K562 (cell line): Measurements from ENCODE around the gene PLXND1. TPM values are rescaled to one million over a fixed set of nuclear protein-coding genes. Genes with fewer than 3 reads are reported as not detected.

Experiments used
- ATAC-seq: fragments of 200-7000 bp; cut with Tn5 transposase; 3 replicates; pipeline ENCODE4 v1.9.1; 2020; ENCODE audit warnings: moderate library complexity
- BruUV-seq: library from RNA; stranded (reverse); fragments of 400-500 nt; replicated peaks from 2 replicates; lab custom pipeline; 2021; lab: Mats Ljungman, UMichigan
- CTCF ChIA-PET: fragments of 300-600 bp; formaldehyde crosslinking; extraction: SDS; loops from one replicate; lab custom pipeline; 2021; ENCODE audit warnings: low intra/inter-chr PET ratio; lab: Yijun Ruan, JAX
- POLR2A ChIA-PET: fragments of 300-600, 350-650 bp; sonication (Branson Sonifier 250); formaldehyde crosslinking; extraction: SDS; loops from one replicate; lab custom pipeline; 2021; ENCODE audit warnings: antibody characterized with exemption, inconsistent platforms; lab: Yijun Ruan, JAX
- DNase-seq, 4 experiments: peaks; one replicate each; pipeline versions ENCODE4 v3.0.0 to v3.0.0-alpha.2; 2011 to 2018; ENCODE audit warnings: low spot score in 3 of 4, mixed read lengths in 3 of 4; ENCODE audit errors: extremely low read depth in 1 of 4
- FAIRE-seq: peaks from 2 replicates; lab custom pipeline; 2011; peaks lifted over from hg19 to GRCh38; lab: Jason Lieb, UNC
- H2AFZ ChIP-seq: 2 replicates; pipeline ENCODE4 v1.6.0; 2011; ENCODE audit warnings: low read depth, low read length, control low read depth, inconsistent platforms
- H3K27ac ChIP-seq: fragments of 200-600 bp; 3 replicates; pipeline ENCODE4 v1.8.0; 2011; ENCODE audit warnings: low read depth, mild to moderate bottlenecking, control low read depth, inconsistent platforms, low read length, moderate library complexity, mixed read lengths; ENCODE audit errors: extremely low read depth
- H3K27me3 ChIP-seq, 2 experiments: fragments of 300-600 bp in 1 of 2; 2 replicates in 1 of 2; 3 replicates in 1 of 2; pipeline versions ENCODE4 v1.6.0 to v1.8.0; 2011; ENCODE audit warnings: inconsistent platforms in 2 of 2, low read length in 2 of 2, mild to moderate bottlenecking in 1 of 2, mixed read lengths in 1 of 2, moderate library complexity in 1 of 2; ENCODE audit not compliant: control insufficient read depth in 2 of 2, insufficient read depth in 2 of 2
- H3K36me3 ChIP-seq: fragments of 300-600 bp; 3 replicates; pipeline ENCODE4 v1.8.0; 2011; ENCODE audit warnings: mild to moderate bottlenecking, low read length, inconsistent platforms; ENCODE audit not compliant: control insufficient read depth, insufficient read depth
- H3K4me1 ChIP-seq, 2 experiments: fragments of 200-600 bp in 1 of 2; replicated peaks in 1 of 2; 2 replicates in 1 of 2; 3 replicates in 1 of 2; pipeline versions ENCODE4 v1.5.1 to v1.8.0; 2011; ENCODE audit warnings: inconsistent platforms in 2 of 2, low read length in 2 of 2, mild to moderate bottlenecking in 1 of 2, mixed read lengths in 1 of 2, moderate library complexity in 1 of 2; ENCODE audit not compliant: control insufficient read depth in 2 of 2, insufficient read depth in 2 of 2
- H3K4me2 ChIP-seq: 2 replicates; pipeline ENCODE4 v1.6.1; 2011; ENCODE audit warnings: low read length, control low read depth, inconsistent platforms, mixed read lengths; ENCODE audit not compliant: insufficient read depth
- H3K4me3 ChIP-seq: fragments of 200-600 bp; sonication (generic), shearing (Covaris generic); 2 replicates; pipeline ENCODE4 v1.5.1; 2016; ENCODE audit warnings: control low read depth, inconsistent platforms
- H3K79me2 ChIP-seq: fragments of 200-600 bp; 3 replicates; pipeline ENCODE4 v1.8.0; 2011; ENCODE audit warnings: low read length, inconsistent platforms; ENCODE audit not compliant: control insufficient read depth, insufficient read depth
- H3K9ac ChIP-seq, 2 experiments: 2 replicates each; pipeline versions ENCODE4 v1.6.0 to v1.6.1; 2011; ENCODE audit warnings: low read depth in 2 of 2, low read length in 2 of 2, control low read depth in 1 of 2, inconsistent platforms in 1 of 2, mild to moderate bottlenecking in 1 of 2, mixed read lengths in 1 of 2; ENCODE audit not compliant: insufficient read depth in 1 of 2
- H3K9me1 ChIP-seq: one replicate; pipeline ENCODE4 v1.6.0; 2011; ENCODE audit warnings: inconsistent platforms, mild to moderate bottlenecking, low read length, moderate library complexity; ENCODE audit not compliant: control insufficient read depth, insufficient read depth
- H3K9me3 ChIP-seq: replicated peaks from 2 replicates; pipeline ENCODE4 v1.5.1; 2011; ENCODE audit warnings: low read depth, low read length, inconsistent platforms; ENCODE audit not compliant: control insufficient read depth, insufficient read depth
- H4K20me1 ChIP-seq: replicated peaks from 2 replicates; pipeline ENCODE4 v1.6.1; 2011; ENCODE audit warnings: low read length, inconsistent platforms, mixed read lengths; ENCODE audit not compliant: control insufficient read depth, insufficient read depth
- CHD1 ChIP-seq: fragments of 200-600 bp; sonication (generic); IDR thresholded peaks from one replicate; pipeline ENCODE4 v1.6.1; 2012; ENCODE audit warnings: mild to moderate bottlenecking, moderate library complexity, low read length, inconsistent platforms
- ERF ChIP-seq: fragments of 450-650 bp; formaldehyde crosslinking; IDR thresholded peaks from 2 replicates; pipeline ENCODE4 v1.4.0; 2020; ENCODE audit warnings: mild to moderate bottlenecking, mixed read lengths
- ETV1 ChIP-seq: fragments of 450-650 bp; conservative IDR thresholded peaks from 2 replicates; pipeline ENCODE4 v1.6.1; 2016; ENCODE audit warnings: missing genetic modification characterization, control low read depth, low read depth, missing compliant biosample characterization
- GABPB1 ChIP-seq: sonication (generic); formaldehyde crosslinking; IDR thresholded peaks from 2 replicates; pipeline ENCODE4 v1.8.0; 2022; ENCODE audit warnings: mild to moderate bottlenecking, missing genetic modification reagents
- HDAC6 ChIP-seq: IDR thresholded peaks from 2 replicates; pipeline ENCODE4 v1.6.1; 2012; ENCODE audit warnings: low read depth, mild to moderate bottlenecking, control low read depth, inconsistent platforms, low read length, moderate library complexity
- KAT7 ChIP-seq: sonication (generic); formaldehyde crosslinking; IDR thresholded peaks from 2 replicates; pipeline ENCODE4 v1.8.0; 2022; ENCODE audit warnings: missing genetic modification reagents, mild to moderate bottlenecking, borderline replicate concordance
- NR3C1 ChIP-seq: sonication (generic); formaldehyde crosslinking; IDR thresholded peaks from 2 replicates; pipeline ENCODE4 v1.8.1; 2022; ENCODE audit warnings: missing genetic modification reagents
- POLR2H ChIP-seq: IDR thresholded peaks from 2 replicates; pipeline ENCODE4 v1.6.1; 2016; ENCODE audit warnings: missing genetic modification characterization, low read depth, mild to moderate bottlenecking, control low read depth, missing compliant biosample characterization, moderate library complexity
- TFAP4 ChIP-seq: sonication (generic); formaldehyde crosslinking; IDR thresholded peaks from 2 replicates; pipeline ENCODE4 v1.8.0; 2022; ENCODE audit warnings: missing genetic modification reagents, mild to moderate bottlenecking, moderate library complexity, borderline replicate concordance
- TSC22D4 ChIP-seq: fragments of 450-650 bp; IDR thresholded peaks from 2 replicates; pipeline ENCODE4 v1.6.1; 2016; ENCODE audit warnings: missing genetic modification characterization, missing biosample characterization, control low read depth
- UBTF ChIP-seq, 2 experiments: IDR thresholded peaks; 2 replicates each; pipeline ENCODE4 v1.6.1; 2012; ENCODE audit warnings: improper control_type of control experiment in 2 of 2, low read depth in 2 of 2, low read length in 2 of 2, borderline replicate concordance in 1 of 2
- VEZF1 ChIP-seq: fragments of 200-800 bp; sonication (Bioruptor generic); IDR thresholded peaks from 2 replicates; pipeline ENCODE4 v1.6.1; 2017; ENCODE audit warnings: missing genetic modification characterization, missing compliant biosample characterization
- ZNF717 ChIP-seq: fragments of 250-450 bp; sonication (Bioruptor Pico); IDR thresholded peaks from 2 replicates; pipeline ENCODE4 v1.5.0; 2021
- ZNF780A ChIP-seq: fragments of 250-450 bp; sonication (Bioruptor Pico); IDR thresholded peaks from 2 replicates; pipeline ENCODE4 v1.5.0; 2021; ENCODE audit warnings: mild to moderate bottlenecking
- WGBS: fragments of 100-300 bp; shearing (Covaris generic); methylation state at CpG from one replicate; pipeline ENCODE4 v1.1.6; 2016; ENCODE audit warnings: low coverage, mixed read lengths; ENCODE audit not compliant: insufficient coverage; ENCODE audit errors: missing lambda C conversion rate; 5-methylcytosine and 5-hydroxymethylcytosine counted together
- in situ Hi-C: fragments of 300-500 bp; cut with MboI; formaldehyde crosslinking; loops from 4 replicates; pipeline ENCODE4 v1.15.0; 2018; ENCODE audit warnings: inconsistent platforms, mixed read lengths
- intact Hi-C: fragments of 100-400 bp; cut with micrococcal nuclease; formaldehyde crosslinking; loops from 2 replicates; pipeline ENCODE4 v1.14.2; 2022
- polyA plus RNA-seq, 8 experiments: library from polyadenylated mRNA; depleted of rRNA in 4 of 8; stranded (reverse) in 5 of 8; unstranded in 3 of 8; fragments of >200 nt; fragmentation: Nextera tagmentation in 2 of 8; fragmentation: Illumina TruSeq in 1 of 8; extraction: Ambion mirVana in 2 of 8; extraction: Trizol in 1 of 8; gene quantifications; 2 replicates each; pipeline versions ENCODE4 v1.2.1 to v1.2.3, GENCODE V29; 2011 to 2014; ENCODE audit warnings: inconsistent platforms in 1 of 8, missing spikeins in 1 of 8
- total RNA-seq, 7 experiments: library from RNA; depleted of rRNA in 6 of 7; stranded (reverse); fragments of >200 nt in 6 of 7; fragmentation: Illumina TruSeq in 2 of 7; extraction: Trizol in 2 of 7; gene quantifications; 2 replicates each; pipeline versions ENCODE4 v1.2.1 to v1.2.3, GENCODE V29; 2011 to 2021; ENCODE audit warnings: low replicate concordance in 1 of 7

PLXND1 gene
- total and polyA plus RNA-seq, 9 of the 15 experiments (the other 6 are each of a cell fraction or from before 2014, with no cell fraction given) = 0.34 to 28.8 (median 14.0) TPM

- peaks cover 5 to 51% of the 10 kb centered on the region in 2 experiments for H3K4me1 ChIP-seq
- peak overlapping the region; percentile 45 for H3K4me3 ChIP-seq
- intact Hi-C loops (loop anchor here (5.0 kb wide), 2 partner anchors 135 to 305 kb away; no protein-coding TSS in a partner anchor), in situ Hi-C loops (no loop called here)
- DNase-seq (peak; percentile 90 to 96 (median 96)), FAIRE-seq (peak; percentile 63), ATAC-seq (peak; percentile 100)
- H3K27ac ChIP-seq = peak overlapping the region; percentile 81
- no peaks in the 10 kb centered on the region for H4K20me1 ChIP-seq
- BruUV-seq = no TSS peak
- no peaks in the 10 kb centered on the region for H3K36me3 ChIP-seq
- ChIA-PET POLR2A (interaction anchor here (0.6 to 0.8 kb wide), 3 partner anchors 41 to 231 kb away, joined by 3 to 4 read pairs (median 4); no protein-coding TSS in a partner anchor), CTCF (interaction anchor here (0.9 to 2.8 kb wide), 3 partner anchors 198 to 308 kb away, joined by 6 to 11 read pairs (median 9); no protein-coding TSS in a partner anchor)
- H3K4me2 ChIP-seq = peak overlapping the region; percentile 72
- H3K9ac ChIP-seq = peak overlapping the region; percentile 71 to 90
- H3K27me3 ChIP-seq = no peaks in the 10 kb centered on the region
- no peaks in the 10 kb centered on the region for H3K79me2 ChIP-seq
- no peaks in the 10 kb centered on the region for H3K9me1 ChIP-seq
- H3K9me3 ChIP-seq = no peaks in the 10 kb centered on the region
- peak overlapping the region; percentile 95 for H2AFZ ChIP-seq
- WGBS = 43% methylated on average over 8 of the region's 49 CpGs
- peak; percentile 89 for TF ChIP-seq GABPB1 (CRISPR knock-in tag)
- peak in 1 of 2 experiments; percentile 54; a peak in 1 of 4 replicates for TF ChIP-seq UBTF (IDR thresholded peaks at IDR 0.05; ENCODE audit: borderline replicate concordance in 1 of 2, low read depth in 2 of 2, low read length in 2 of 2)
- no peak for TF ChIP-seq HDAC6
- no peak for TF ChIP-seq TSC22D4
- no peak for TF ChIP-seq ERF
- peak; percentile 62; the same call in 1 of the 2 replicates for TF ChIP-seq ETV1
- no peak for TF ChIP-seq CHD1
- 0 out of 2 replicates have a peak, but pooled peaks have one; percentile 77 for TF ChIP-seq KAT7 (CRISPR knock-in tag)
- no peak for TF ChIP-seq ZNF780A (CRISPR knock-in tag)
- no peak for TF ChIP-seq NR3C1 (CRISPR knock-in tag)
- TF ChIP-seq TFAP4 (CRISPR knock-in tag) = peak; percentile 39; the same call in 1 of the 2 replicates
- TF ChIP-seq POLR2H = no peak
- peak; percentile 76 for TF ChIP-seq VEZF1 (CRISPR knock-in tag)
- no peak for TF ChIP-seq ZNF717 (CRISPR knock-in tag)
Measured at GRCh38 chr3:129626744-129627349, 20.4 kb upstream of the PLXND1 start.
